Kidney (tissue), 14 donors: ENCODE measurements around the gene ITLN1. TPM values are rescaled to one million over a fixed set of nuclear protein-coding genes. Genes with fewer than 3 reads are reported as not detected.

Experiments
- DNase-seq, 5 donors: peaks; one replicate each; pipeline ENCODE4 v3.0.0-alpha.2; 2013 to 2020
- FAIRE-seq: peaks from 2 replicates; lab custom pipeline; 2012; peaks lifted over from hg19 to GRCh38; lab: Jason Lieb, UNC
- H3K27ac ChIP-seq, 2 donors: one replicate each; pipeline ENCODE4 v1.7.0; 2013; ENCODE audit warnings: low read depth in 2 of 2, low read length in 2 of 2, inconsistent platforms in 1 of 2
- H3K27me3 ChIP-seq: one replicate; pipeline ENCODE4 v1.7.1; 2013; ENCODE audit warnings: low read length, inconsistent platforms; ENCODE audit not compliant: control insufficient read depth, insufficient read depth
- H3K36me3 ChIP-seq, 3 donors: one replicate each; pipeline versions ENCODE4 v1.7.0 to v1.7.1; 2013; ENCODE audit warnings: low read length in 3 of 3, control low read depth in 1 of 3, inconsistent platforms in 1 of 3; ENCODE audit not compliant: insufficient read depth in 3 of 3, control insufficient read depth in 2 of 3
- H3K4me1 ChIP-seq, 3 donors: one replicate each; pipeline versions ENCODE4 v1.7.0 to v1.7.1; 2013; ENCODE audit warnings: low read length in 3 of 3, inconsistent platforms in 1 of 3, low read depth in 1 of 3; ENCODE audit not compliant: control insufficient read depth in 2 of 3, insufficient read depth in 2 of 3
- H3K4me3 ChIP-seq, 3 donors: one replicate each; pipeline versions ENCODE4 v1.7.0 to v1.8.1; 2013; ENCODE audit warnings: low read length in 3 of 3, control low read depth in 1 of 3, inconsistent platforms in 1 of 3
- H3K9ac ChIP-seq, 3 donors: one replicate each; pipeline versions ENCODE4 v1.7.0 to v1.7.1; 2013; ENCODE audit warnings: low read length in 3 of 3, control low read depth in 1 of 3, inconsistent platforms in 1 of 3
- H3K9me3 ChIP-seq, 3 donors: one replicate each; pipeline versions ENCODE4 v1.7.0 to v1.7.1; 2013; ENCODE audit warnings: low read length in 3 of 3, control low read depth in 1 of 3, inconsistent platforms in 1 of 3; ENCODE audit not compliant: control insufficient read depth in 2 of 3, insufficient read depth in 1 of 3
- intact Hi-C: fragments of 100-400 bp; cut with DNase I; formaldehyde crosslinking; loops from one replicate; pipeline ENCODE4 v1.11.1; 2022
- polyA plus RNA-seq: library from polyadenylated mRNA; stranded (reverse); fragments of 350-450 nt; fragmentation: Illumina TruSeq; extraction: RNeasy Lipid Tissue Mini Kit (QIAGEN cat#74804); gene quantifications from one replicate; pipeline ENCODE4 v1.2.3, GENCODE V29; 2014; ENCODE audit warnings: low read depth, low replicate concordance; ENCODE audit not compliant: insufficient read depth
- total RNA-seq: library from RNA; stranded (reverse); fragmentation: NEBNext Ultra II Directional; extraction: Animal tissue kit (Norgen Biotek cat#: 25700); gene quantifications from one replicate; pipeline ENCODE4 v1.2.1, GENCODE V29; 2021
- TF ChIP-seq, protein P1 (sequence below): IDR thresholded peaks from 3 replicates; pipeline ENCODE4 v1.5.1; 2012; ENCODE audit warnings: mild to moderate bottlenecking, moderate library complexity, borderline replicate concordance; ENCODE audit not compliant: insufficient read depth; ENCODE audit errors: extremely low read depth
- donor health status: control.
- donor health status: control.
- donor health status: control.
- donor health status: control.
- donor health status: control.
- donor health status: DM: yes; HTN: yes; CAD: no.
- donor health status: Normal renal cell carcinoma (clear cell type).

ITLN1 gene
- total and polyA plus RNA-seq, 2 donors from 2014 or later = 15.4 TPM; not detected in 1

GRCh38 chr1:160838888-160839287, 46.1 kb downstream of the ITLN1 start:
- no peaks in the 10 kb centered on the region for H3K4me1 ChIP-seq
- H3K4me3 ChIP-seq = no peak overlapping the region
- TF ChIP-seq, protein P1, sequence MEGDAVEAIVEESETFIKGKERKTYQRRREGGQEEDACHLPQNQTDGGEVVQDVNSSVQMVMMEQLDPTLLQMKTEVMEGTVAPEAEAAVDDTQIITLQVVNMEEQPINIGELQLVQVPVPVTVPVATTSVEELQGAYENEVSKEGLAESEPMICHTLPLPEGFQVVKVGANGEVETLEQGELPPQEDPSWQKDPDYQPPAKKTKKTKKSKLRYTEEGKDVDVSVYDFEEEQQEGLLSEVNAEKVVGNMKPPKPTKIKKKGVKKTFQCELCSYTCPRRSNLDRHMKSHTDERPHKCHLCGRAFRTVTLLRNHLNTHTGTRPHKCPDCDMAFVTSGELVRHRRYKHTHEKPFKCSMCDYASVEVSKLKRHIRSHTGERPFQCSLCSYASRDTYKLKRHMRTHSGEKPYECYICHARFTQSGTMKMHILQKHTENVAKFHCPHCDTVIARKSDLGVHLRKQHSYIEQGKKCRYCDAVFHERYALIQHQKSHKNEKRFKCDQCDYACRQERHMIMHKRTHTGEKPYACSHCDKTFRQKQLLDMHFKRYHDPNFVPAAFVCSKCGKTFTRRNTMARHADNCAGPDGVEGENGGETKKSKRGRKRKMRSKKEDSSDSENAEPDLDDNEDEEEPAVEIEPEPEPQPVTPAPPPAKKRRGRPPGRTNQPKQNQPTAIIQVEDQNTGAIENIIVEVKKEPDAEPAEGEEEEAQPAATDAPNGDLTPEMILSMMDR = no peak
- no peak for DNase-seq
- no peak for FAIRE-seq
- H3K27me3 ChIP-seq = no peaks in the 10 kb centered on the region
- no peak overlapping the region for H3K27ac ChIP-seq
- intact Hi-C loops = no loop called here
- no peaks in the 10 kb centered on the region for H3K9me3 ChIP-seq
- H3K9ac ChIP-seq = no peak overlapping the region
- H3K36me3 ChIP-seq = no peaks in the 10 kb centered on the region

DNA sequence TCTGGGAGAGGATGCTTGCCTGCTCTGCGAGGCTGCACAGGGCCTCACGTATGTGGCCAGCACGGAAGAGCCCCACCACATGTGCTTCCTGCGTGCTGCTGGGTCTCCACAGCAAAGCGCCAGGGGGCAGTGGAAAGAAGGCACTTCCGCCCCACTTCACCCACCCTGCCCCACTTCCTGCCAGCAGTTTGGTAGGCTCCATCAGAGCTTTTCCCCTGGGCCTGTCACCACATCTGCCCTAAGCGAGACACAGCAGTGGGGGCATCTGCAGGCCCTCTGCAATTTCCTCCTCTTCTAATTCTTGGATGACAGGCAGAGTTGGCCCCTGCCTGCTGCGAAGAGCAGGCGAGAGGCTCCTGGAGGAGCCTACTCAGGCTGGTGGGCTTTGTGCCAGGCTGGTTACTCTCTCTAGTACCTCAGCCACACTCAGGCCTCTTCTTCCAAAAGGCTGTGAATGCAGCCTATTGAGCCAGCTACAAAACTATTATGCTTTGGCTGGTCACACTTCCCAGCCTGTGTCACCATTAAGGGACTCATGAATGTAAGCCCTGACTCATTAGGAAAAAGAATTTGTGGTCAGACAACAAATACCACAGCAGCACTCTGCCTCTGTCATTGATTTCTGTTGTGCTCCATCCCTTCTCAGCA, 47.3 kb downstream of the ITLN1 start:
- Histone ChIP-seq H3K36me3 (no peaks in the 10 kb centered on the region), H3K27ac (no peak overlapping the region), H3K27me3 (no peaks in the 10 kb centered on the region), H3K9me3 (no peaks in the 10 kb centered on the region), H3K4me3 (no peak overlapping the region), H3K9ac (no peak overlapping the region), H3K4me1 (no peaks in the 10 kb centered on the region)
- TF ChIP-seq, protein P1 = no peak
- no peak for FAIRE-seq
- intact Hi-C loops = no loop called here
- DNase-seq = peak in 2 of 5 donors; percentile 2 to 84

DNA sequence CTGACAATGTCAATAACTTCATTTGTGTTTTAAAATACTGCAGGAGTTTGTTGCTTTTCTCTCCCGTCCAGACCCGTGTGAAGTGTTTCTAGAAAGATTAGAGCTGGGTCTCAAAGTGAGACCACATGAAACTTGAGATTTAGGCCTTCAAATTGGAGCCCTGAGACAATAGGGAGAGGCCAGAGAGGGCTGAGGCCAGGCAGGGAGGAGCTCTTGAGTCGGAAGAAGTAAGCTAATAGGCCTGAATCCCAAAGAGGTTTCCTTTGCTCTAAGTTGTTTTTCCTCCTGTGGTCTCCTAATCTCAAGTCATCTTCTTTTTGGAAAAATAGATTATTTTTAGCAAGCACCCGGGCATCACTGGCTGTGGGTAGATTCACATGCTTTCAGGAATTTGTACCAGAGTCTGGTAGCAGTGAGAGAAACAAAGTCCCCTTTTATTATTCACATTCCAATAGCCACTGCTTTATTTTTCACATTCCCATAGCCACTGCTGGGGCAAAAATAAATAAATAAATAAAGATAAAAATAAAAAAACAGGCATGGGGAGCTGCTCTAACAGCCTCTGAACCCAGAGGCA, 47.9 kb downstream of the ITLN1 start:
- intact Hi-C loops = no loop called here
- Histone ChIP-seq H3K4me3 (no peak overlapping the region), H3K27me3 (no peaks in the 10 kb centered on the region), H3K9me3 (no peaks in the 10 kb centered on the region), H3K27ac (no peak overlapping the region), H3K36me3 (no peaks in the 10 kb centered on the region), H3K9ac (no peak overlapping the region), H3K4me1 (no peaks in the 10 kb centered on the region)
- FAIRE-seq (no peak), DNase-seq (no peak)
- TF ChIP-seq, protein P1 = no peak
